Measurements from ENCODE around the gene PHF19.

DNA sequence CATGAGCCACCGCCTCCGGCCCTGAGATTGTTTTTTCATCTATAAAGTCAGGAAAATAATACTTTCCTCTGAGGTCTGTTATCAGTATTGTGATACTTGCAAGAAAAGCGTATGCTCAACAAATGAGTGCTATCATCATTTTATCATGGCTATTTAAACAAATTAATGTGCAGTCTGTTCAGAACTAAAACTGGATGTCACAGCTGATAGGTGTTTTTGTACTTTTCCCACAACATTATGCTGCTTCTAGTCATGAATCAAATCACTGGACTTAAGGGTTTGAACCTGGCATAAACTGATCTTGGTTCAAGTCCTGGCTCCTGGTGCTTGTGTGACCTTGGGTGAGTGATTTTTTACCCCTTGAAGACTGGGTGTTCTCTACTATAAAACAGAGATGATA is 21.4 kb upstream of the PHF19 start:
- TF ChIP-seq, protein P1, sequence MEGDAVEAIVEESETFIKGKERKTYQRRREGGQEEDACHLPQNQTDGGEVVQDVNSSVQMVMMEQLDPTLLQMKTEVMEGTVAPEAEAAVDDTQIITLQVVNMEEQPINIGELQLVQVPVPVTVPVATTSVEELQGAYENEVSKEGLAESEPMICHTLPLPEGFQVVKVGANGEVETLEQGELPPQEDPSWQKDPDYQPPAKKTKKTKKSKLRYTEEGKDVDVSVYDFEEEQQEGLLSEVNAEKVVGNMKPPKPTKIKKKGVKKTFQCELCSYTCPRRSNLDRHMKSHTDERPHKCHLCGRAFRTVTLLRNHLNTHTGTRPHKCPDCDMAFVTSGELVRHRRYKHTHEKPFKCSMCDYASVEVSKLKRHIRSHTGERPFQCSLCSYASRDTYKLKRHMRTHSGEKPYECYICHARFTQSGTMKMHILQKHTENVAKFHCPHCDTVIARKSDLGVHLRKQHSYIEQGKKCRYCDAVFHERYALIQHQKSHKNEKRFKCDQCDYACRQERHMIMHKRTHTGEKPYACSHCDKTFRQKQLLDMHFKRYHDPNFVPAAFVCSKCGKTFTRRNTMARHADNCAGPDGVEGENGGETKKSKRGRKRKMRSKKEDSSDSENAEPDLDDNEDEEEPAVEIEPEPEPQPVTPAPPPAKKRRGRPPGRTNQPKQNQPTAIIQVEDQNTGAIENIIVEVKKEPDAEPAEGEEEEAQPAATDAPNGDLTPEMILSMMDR (IDR thresholded peaks at IDR 0.05): no peak
- no peak for TF ChIP-seq EP300 (IDR thresholded peaks at IDR 0.05; ENCODE audit: low read depth)
- no peak for TF ChIP-seq POLR2AphosphoS5 (IDR thresholded peaks at IDR 0.05)
